Astrocyte (in vitro differentiated cells and primary cell): ENCODE data around the gene DNAAF5. TPM values are rescaled to one million over a fixed set of nuclear protein-coding genes. Genes with fewer than 3 reads are reported as not detected.
A peak's percentile ranks its signal among the peaks of the same experiment; 100 is the strongest.

Source experiments
- DNase-seq: peaks from one replicate; pipeline ENCODE4 v3.0.0-alpha.2; 2010; ENCODE audit warnings: low read depth
- FAIRE-seq: peaks from 2 replicates; lab custom pipeline; 2011; peaks lifted over from hg19 to GRCh38; lab: Jason Lieb, UNC
- H2AFZ ChIP-seq: 2 replicates; pipeline ENCODE4 v1.6.0; 2012; ENCODE audit warnings: low read depth, low read length, inconsistent platforms
- H3K27ac ChIP-seq: 2 replicates; pipeline ENCODE4 v1.5.1; 2011; ENCODE audit warnings: low read depth, low read length, inconsistent platforms
- H3K27me3 ChIP-seq: 2 replicates; pipeline ENCODE4 v1.6.0; 2011; ENCODE audit warnings: low read length, inconsistent platforms; ENCODE audit not compliant: insufficient read depth
- H3K36me3 ChIP-seq: 2 replicates; pipeline ENCODE4 v1.5.1; 2011; ENCODE audit warnings: low read length, inconsistent platforms; ENCODE audit not compliant: insufficient read depth
- H3K4me1 ChIP-seq: 2 replicates; pipeline ENCODE4 v1.5.1; 2011; ENCODE audit warnings: low read length, inconsistent platforms; ENCODE audit not compliant: insufficient read depth
- H3K4me2 ChIP-seq: 2 replicates; pipeline ENCODE4 v1.6.0; 2012; ENCODE audit warnings: low read length, inconsistent platforms
- H3K4me3 ChIP-seq: 2 replicates; pipeline ENCODE4 v1.5.1; 2011; ENCODE audit warnings: low read depth, mild to moderate bottlenecking, low read length, inconsistent platforms; ENCODE audit not compliant: insufficient read depth
- H3K79me2 ChIP-seq: 2 replicates; pipeline ENCODE4 v1.6.0; 2012; ENCODE audit warnings: mild to moderate bottlenecking, low read length, inconsistent platforms; ENCODE audit not compliant: insufficient read depth
- H3K9ac ChIP-seq: 2 replicates; pipeline ENCODE4 v1.6.0; 2012; ENCODE audit warnings: mild to moderate bottlenecking, low read length, inconsistent platforms
- H3K9me3 ChIP-seq: 2 replicates; pipeline ENCODE4 v1.5.1; 2012; ENCODE audit warnings: low read depth, mild to moderate bottlenecking, low read length, inconsistent platforms; ENCODE audit not compliant: insufficient read depth
- H4K20me1 ChIP-seq: 2 replicates; pipeline ENCODE4 v1.6.0; 2012; ENCODE audit warnings: low read length, inconsistent platforms; ENCODE audit not compliant: insufficient read depth
- H3K27ac Mint-ChIP-seq: one replicate; pipeline ENCODE4 v1.8.0; 2021; ENCODE audit warnings: mild to moderate bottlenecking, mixed read lengths; ENCODE audit not compliant: unreplicated experiment
- H3K27me3 Mint-ChIP-seq: one replicate; pipeline ENCODE4 v1.8.0; 2021; ENCODE audit warnings: low read depth, mixed read lengths; ENCODE audit not compliant: unreplicated experiment
- H3K36me3 Mint-ChIP-seq: one replicate; pipeline ENCODE4 v1.8.0; 2021; ENCODE audit warnings: low read depth, mixed read lengths; ENCODE audit not compliant: unreplicated experiment
- H3K4me1 Mint-ChIP-seq: one replicate; pipeline ENCODE4 v1.8.0; 2021; ENCODE audit warnings: low read depth, mixed read lengths; ENCODE audit not compliant: unreplicated experiment
- H3K4me3 Mint-ChIP-seq: one replicate; pipeline ENCODE4 v1.8.0; 2021; ENCODE audit warnings: mild to moderate bottlenecking, moderate library complexity, mixed read lengths; ENCODE audit not compliant: unreplicated experiment
- H3K9me3 Mint-ChIP-seq: one replicate; pipeline ENCODE4 v1.8.0; 2021; ENCODE audit warnings: mild to moderate bottlenecking, mixed read lengths; ENCODE audit not compliant: unreplicated experiment
- EZH2 ChIP-seq: IDR thresholded peaks from 2 replicates; pipeline ENCODE4 v1.6.1; 2012; ENCODE audit warnings: mild to moderate bottlenecking, low read length, inconsistent platforms; ENCODE audit not compliant: insufficient read depth
- total RNA-seq: library from RNA; stranded (reverse); gene quantifications from 2 replicates; pipeline ENCODE4 v1.2.1, GENCODE V29; 2021
- TF ChIP-seq, protein P1 (sequence below): IDR thresholded peaks from 2 replicates; pipeline ENCODE4 v1.5.1; 2011; ENCODE audit warnings: low read depth, mild to moderate bottlenecking, inconsistent platforms, low read length, moderate library complexity; ENCODE audit not compliant: insufficient read depth

DNAAF5 gene
- total RNA-seq, 1 donor from 2014 or later, result 24.5 TPM

GRCh38 chr7:778271-778967 lies 51.9 kb downstream of the DNAAF5 start:
- H3K4me2 ChIP-seq, result peak overlapping the region; percentile 33
- TF ChIP-seq EZH2, result no peak
- TF ChIP-seq, protein P1, sequence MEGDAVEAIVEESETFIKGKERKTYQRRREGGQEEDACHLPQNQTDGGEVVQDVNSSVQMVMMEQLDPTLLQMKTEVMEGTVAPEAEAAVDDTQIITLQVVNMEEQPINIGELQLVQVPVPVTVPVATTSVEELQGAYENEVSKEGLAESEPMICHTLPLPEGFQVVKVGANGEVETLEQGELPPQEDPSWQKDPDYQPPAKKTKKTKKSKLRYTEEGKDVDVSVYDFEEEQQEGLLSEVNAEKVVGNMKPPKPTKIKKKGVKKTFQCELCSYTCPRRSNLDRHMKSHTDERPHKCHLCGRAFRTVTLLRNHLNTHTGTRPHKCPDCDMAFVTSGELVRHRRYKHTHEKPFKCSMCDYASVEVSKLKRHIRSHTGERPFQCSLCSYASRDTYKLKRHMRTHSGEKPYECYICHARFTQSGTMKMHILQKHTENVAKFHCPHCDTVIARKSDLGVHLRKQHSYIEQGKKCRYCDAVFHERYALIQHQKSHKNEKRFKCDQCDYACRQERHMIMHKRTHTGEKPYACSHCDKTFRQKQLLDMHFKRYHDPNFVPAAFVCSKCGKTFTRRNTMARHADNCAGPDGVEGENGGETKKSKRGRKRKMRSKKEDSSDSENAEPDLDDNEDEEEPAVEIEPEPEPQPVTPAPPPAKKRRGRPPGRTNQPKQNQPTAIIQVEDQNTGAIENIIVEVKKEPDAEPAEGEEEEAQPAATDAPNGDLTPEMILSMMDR, result no peak
- H3K9me3 Mint-ChIP-seq, result no peaks in the 10 kb centered on the region
- H3K79me2 ChIP-seq, result no peaks in the 10 kb centered on the region
- H3K4me1 Mint-ChIP-seq, result no peaks in the 10 kb centered on the region
- H3K27me3 Mint-ChIP-seq, result no peaks in the 10 kb centered on the region
- H3K36me3 Mint-ChIP-seq, result peaks cover 15% of the 10 kb centered on the region
- H3K36me3 ChIP-seq, result peaks cover 14% of the 10 kb centered on the region
- no peak for FAIRE-seq
- peaks cover 8% of the 10 kb centered on the region for H4K20me1 ChIP-seq
- H3K27me3 ChIP-seq, result no peaks in the 10 kb centered on the region
- H3K4me3 Mint-ChIP-seq, result no peak overlapping the region
- H3K4me3 ChIP-seq, result no peak overlapping the region
- H3K27ac ChIP-seq, result peak overlapping the region; percentile 70
- H2AFZ ChIP-seq, result no peak overlapping the region
- no peak overlapping the region for H3K27ac Mint-ChIP-seq
- H3K9me3 ChIP-seq, result no peaks in the 10 kb centered on the region
- peak overlapping the region; percentile 59 for H3K9ac ChIP-seq
- no peak for DNase-seq
- H3K4me1 ChIP-seq, result peaks cover 31% of the 10 kb centered on the region

DNA sequence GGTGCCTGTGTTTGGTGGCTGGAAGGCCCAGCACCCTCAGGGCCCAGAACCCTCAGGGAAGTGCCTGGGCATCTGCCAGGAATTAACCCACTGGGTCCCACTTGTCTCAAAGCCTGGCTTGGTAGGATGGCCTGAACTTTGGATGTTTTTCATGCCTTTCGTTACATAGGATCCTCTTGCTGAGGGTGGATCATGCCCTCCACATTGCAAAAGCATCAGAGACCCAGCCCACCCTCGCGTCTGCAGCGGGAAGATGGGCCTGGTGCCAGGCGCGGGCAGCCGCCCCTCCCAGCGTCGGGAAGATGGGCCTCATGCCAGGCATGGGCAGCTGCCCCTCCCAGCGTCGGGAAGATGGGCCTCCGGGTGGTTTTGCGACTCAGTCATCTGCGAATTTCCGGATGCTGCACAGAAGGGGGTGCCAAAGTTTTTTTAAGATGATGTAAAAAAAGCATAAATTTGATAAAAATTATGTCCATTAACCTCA lies 52.5 kb downstream of the DNAAF5 start:
- no peaks in the 10 kb centered on the region for H3K4me1 Mint-ChIP-seq
- no peak for FAIRE-seq
- no peaks in the 10 kb centered on the region for H3K9me3 ChIP-seq
- no peaks in the 10 kb centered on the region for H3K79me2 ChIP-seq
- H3K27ac Mint-ChIP-seq, result no peak overlapping the region
- H3K36me3 Mint-ChIP-seq, result peaks cover 15% of the 10 kb centered on the region
- peak overlapping the region; percentile 33 for H3K4me2 ChIP-seq
- no peak overlapping the region for H3K4me3 Mint-ChIP-seq
- no peaks in the 10 kb centered on the region for H3K27me3 ChIP-seq
- H3K4me1 ChIP-seq, result peaks cover 31% of the 10 kb centered on the region
- no peak overlapping the region for H3K9ac ChIP-seq
- H2AFZ ChIP-seq, result no peak overlapping the region
- peaks cover 14% of the 10 kb centered on the region for H3K36me3 ChIP-seq
- H3K4me3 ChIP-seq, result no peak overlapping the region
- H4K20me1 ChIP-seq, result peaks cover 8% of the 10 kb centered on the region
- H3K9me3 Mint-ChIP-seq, result no peaks in the 10 kb centered on the region
- no peak overlapping the region for H3K27ac ChIP-seq
- no peaks in the 10 kb centered on the region for H3K27me3 Mint-ChIP-seq
- no peak for DNase-seq
- TF ChIP-seq EZH2, result no peak
- TF ChIP-seq, protein P1, result no peak

DNA sequence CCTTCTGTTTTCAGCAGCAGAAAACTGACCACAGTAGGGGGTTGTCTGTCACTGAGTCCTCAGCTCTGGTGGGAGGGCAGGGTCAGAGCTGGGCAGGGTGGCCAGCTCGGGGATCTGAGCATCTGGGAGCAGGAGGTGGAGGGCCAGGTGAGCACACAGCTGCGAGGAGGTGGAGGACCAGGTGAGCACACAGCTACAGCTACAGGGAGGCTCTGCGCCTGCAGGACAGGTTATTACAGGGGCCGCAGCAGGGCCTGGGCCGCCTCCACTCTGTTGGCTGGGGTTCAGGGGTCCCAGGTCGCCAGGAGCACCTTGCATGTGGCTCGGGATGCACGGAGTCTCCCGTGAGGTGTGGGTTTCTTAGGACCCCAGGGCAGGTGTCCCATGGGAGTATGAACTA lies 53.0 kb downstream of the DNAAF5 start:
- H3K36me3 ChIP-seq, result peaks cover 14% of the 10 kb centered on the region
- no peak overlapping the region for H2AFZ ChIP-seq
- Mint-ChIP-seq H3K27me3 (no peaks in the 10 kb centered on the region), H3K4me1 (no peaks in the 10 kb centered on the region), H3K27ac (peak overlapping the region; percentile 75), H3K9me3 (no peaks in the 10 kb centered on the region), H3K36me3 (peaks cover 19% of the 10 kb centered on the region), H3K4me3 (no peak overlapping the region)
- no peak for DNase-seq
- H3K27ac ChIP-seq, result no peak overlapping the region
- TF ChIP-seq EZH2, result no peak
- TF ChIP-seq, protein P1, result no peak
- H3K4me1 ChIP-seq, result peaks cover 31% of the 10 kb centered on the region
- no peak overlapping the region for H3K4me3 ChIP-seq
- peaks cover 8% of the 10 kb centered on the region for H4K20me1 ChIP-seq
- H3K79me2 ChIP-seq, result no peaks in the 10 kb centered on the region
- H3K9me3 ChIP-seq, result no peaks in the 10 kb centered on the region
- FAIRE-seq, result no peak
- H3K27me3 ChIP-seq, result no peaks in the 10 kb centered on the region
- no peak overlapping the region for H3K4me2 ChIP-seq
- H3K9ac ChIP-seq, result no peak overlapping the region
